Stimulated activated naive B cell treated with anti-CD40 and anti-IgM and Interleukin-4, amounts not matched to agents 10 μg/mL and 1 μg/mL and 100 μg/mL, for 72 hours (primary cell): ENCODE measurements around the gene AOPEP.
"Not testable (repeated sequence)": the region's sequence is repeated elsewhere in the genome, so short reads cannot be mapped to it uniquely, and the experiment has no call there.

Source experiments
- ATAC-seq, 2 donors: fragments of 150-1000 bp; cut with Tn5 transposase; replicated peaks; 2 replicates each; pipeline ENCODE4 v1.10.0; 2021; ENCODE audit warnings: moderate library complexity in 1 of 2
- DNase-seq: peaks from one replicate; pipeline ENCODE4 v3.0.0; 2021
- H3K27ac Mint-ChIP-seq: one replicate; pipeline ENCODE4 v1.8.0; 2022; ENCODE audit warnings: mild to moderate bottlenecking, mixed read lengths
- H3K27me3 Mint-ChIP-seq, 2 donors: one replicate each; pipeline ENCODE4 v1.8.0; 2022; ENCODE audit warnings: mixed read lengths in 2 of 2
- H3K36me3 Mint-ChIP-seq, 2 donors: one replicate each; pipeline ENCODE4 v1.8.0; 2022; ENCODE audit warnings: mixed read lengths in 2 of 2, mild to moderate bottlenecking in 1 of 2
- H3K4me1 Mint-ChIP-seq, 2 donors: one replicate each; pipeline ENCODE4 v1.8.0; 2022; ENCODE audit warnings: mixed read lengths in 2 of 2, mild to moderate bottlenecking in 1 of 2
- H3K4me3 Mint-ChIP-seq, 2 donors: one replicate each; pipeline ENCODE4 v1.8.0; 2022; ENCODE audit warnings: mild to moderate bottlenecking in 2 of 2, mixed read lengths in 2 of 2, moderate library complexity in 1 of 2
- H3K9me3 Mint-ChIP-seq, 2 donors: one replicate each; pipeline ENCODE4 v1.8.0; 2022; ENCODE audit warnings: mixed read lengths in 2 of 2, mild to moderate bottlenecking in 1 of 2

AOPEP gene

DNA sequence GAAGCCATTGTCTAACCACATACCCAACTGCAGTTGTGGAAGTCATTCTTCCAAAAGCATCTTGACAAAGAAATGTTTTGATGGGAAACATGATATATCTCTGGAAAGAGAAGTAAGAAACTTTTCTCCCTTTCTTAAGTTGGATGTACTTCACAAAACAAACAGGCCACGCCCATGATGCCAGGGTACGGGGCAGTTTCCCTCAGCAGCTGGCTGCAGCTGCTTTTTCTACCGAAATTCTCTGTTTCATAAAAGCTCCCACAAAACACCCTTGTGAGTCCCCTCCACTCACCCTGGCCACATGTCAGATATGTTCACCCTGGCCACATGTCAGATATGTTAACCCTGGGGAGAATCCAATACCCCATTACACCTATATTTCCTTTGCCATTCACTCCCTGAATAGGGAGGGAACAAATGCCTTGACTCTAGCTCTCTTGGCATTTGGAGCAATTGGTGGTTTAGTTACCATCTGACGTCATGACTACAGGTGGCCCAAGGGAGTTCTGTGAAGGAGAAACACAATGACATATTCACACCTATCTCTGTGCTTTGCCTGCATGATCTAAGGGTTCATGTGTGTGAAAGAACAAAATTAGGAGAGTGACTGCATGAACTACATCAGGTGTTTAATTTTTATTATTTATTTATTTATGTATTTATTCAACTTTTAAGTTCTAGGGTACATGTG, 103.0 kb downstream of the AOPEP start:
- H3K4me3 Mint-ChIP-seq = no peak overlapping the region
- peaks cover 2 to 8% of the 10 kb centered on the region in 2 donors for H3K9me3 Mint-ChIP-seq
- DNase-seq (no peak), ATAC-seq (no peak)
- H3K4me1 Mint-ChIP-seq = peaks cover 4 to 6% of the 10 kb centered on the region in 2 donors
- H3K36me3 Mint-ChIP-seq = peaks cover 25 to 53% of the 10 kb centered on the region in 2 donors
- H3K27me3 Mint-ChIP-seq = no peaks in the 10 kb centered on the region
- H3K27ac Mint-ChIP-seq = no peak overlapping the region

DNA sequence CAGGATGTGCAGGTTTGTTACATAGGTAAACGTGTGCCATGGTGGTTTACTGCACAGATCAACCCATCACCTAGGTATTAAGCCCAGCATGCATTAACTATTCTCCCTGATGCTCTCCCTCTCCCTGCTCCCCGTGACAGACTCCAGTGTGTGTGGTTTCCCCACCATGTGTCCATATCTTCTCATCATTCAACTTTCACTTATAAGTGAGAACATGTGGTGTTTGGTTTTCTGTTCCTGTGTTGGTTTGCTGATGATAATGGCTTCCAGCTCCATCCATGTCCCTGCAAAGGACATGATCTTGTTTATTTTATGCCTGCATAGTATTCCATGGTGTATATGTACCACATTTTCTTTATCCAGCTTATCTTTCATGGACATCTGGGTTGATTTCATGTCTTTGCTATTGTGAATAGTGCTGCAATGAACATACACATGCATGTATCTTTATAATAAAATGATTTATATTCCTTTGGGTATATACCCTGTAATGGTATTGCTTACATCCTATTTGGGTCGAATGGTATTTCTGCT, 103.6 kb downstream of the AOPEP start:
- ATAC-seq, H3K27ac Mint-ChIP-seq, DNase-seq, H3K4me3 Mint-ChIP-seq, H3K27me3 Mint-ChIP-seq, H3K9me3 Mint-ChIP-seq, H3K4me1 Mint-ChIP-seq: not testable (repeated sequence)
- H3K36me3 Mint-ChIP-seq = peaks cover 25 to 51% of the 10 kb centered on the region in 2 donors

DNA sequence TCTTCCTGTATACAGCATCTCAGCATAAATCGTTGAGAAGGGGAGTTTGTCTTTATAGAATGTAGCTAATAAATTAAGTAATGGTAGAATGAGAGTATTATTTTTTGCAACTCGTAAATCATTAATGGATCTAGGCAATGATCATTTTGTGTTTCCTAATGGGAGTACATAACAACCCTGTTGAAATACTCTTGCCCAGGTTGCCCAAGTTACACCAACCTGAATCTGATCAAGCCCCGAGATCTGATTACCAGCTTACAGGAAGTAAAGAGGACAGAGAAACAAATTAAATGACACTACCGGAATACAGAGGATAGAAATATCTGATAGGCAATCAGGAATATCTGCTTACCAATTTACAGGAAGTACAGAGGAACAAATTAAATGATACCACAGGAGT, 107.3 kb downstream of the AOPEP start:
- peaks cover 6 to 12% of the 10 kb centered on the region in 2 donors for H3K9me3 Mint-ChIP-seq
- no peak for DNase-seq
- H3K4me3 Mint-ChIP-seq = no peak overlapping the region
- H3K4me1 Mint-ChIP-seq = peaks cover 0 to 1% of the 10 kb centered on the region in 2 donors
- H3K27me3 Mint-ChIP-seq = no peaks in the 10 kb centered on the region
- H3K27ac Mint-ChIP-seq = no peak overlapping the region
- no peak for ATAC-seq
- H3K36me3 Mint-ChIP-seq = peaks cover 26 to 46% of the 10 kb centered on the region in 2 donors

DNA sequence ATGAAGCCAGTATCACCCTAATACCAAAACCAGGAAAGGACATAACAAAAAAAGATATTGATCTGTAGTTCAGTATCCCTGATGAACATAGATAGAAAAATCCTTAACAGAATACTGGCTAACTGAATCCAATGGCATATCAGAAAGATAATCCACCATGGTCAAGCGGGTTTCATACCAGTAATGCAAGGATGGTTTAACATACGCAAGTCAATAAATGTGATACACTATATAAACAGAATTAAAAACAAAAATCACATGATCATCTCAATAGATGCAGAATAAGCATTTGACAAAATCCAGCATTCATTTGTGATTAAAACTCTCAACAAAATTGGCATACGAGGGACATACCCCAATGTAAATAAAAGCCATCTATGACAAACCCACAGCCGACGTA, 110.9 kb downstream of the AOPEP start:
- Mint-ChIP-seq H3K9me3 (peaks cover 11 to 13% of the 10 kb centered on the region in 2 donors), H3K4me1 (no peaks in the 10 kb centered on the region), H3K27me3 (no peaks in the 10 kb centered on the region), H3K36me3 (peaks cover 32 to 44% of the 10 kb centered on the region in 2 donors), H3K4me3 (no peak overlapping the region), H3K27ac (no peak overlapping the region)
- DNase-seq (no peak), ATAC-seq (no peak)

DNA sequence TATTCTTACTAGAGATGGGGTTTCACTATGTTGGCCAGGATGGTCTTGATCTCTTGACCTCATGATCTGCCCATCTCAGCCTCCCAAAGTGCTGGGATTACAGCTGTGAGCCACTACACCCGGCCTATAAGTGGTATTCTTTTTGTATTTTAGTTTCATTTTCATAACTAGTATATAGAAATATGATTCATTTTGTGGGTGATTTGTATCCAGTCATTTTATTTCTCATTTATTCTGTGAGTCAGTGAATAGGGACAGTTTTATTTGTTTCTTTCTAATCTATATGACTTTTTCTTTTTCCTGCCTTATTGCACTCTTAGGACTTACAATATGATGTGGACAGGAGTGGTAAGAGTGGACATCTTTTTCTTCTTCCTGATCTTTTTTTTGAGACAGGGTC, 112.9 kb downstream of the AOPEP start:
- H3K27me3 Mint-ChIP-seq = no peaks in the 10 kb centered on the region
- no peak for DNase-seq
- no peak overlapping the region for H3K27ac Mint-ChIP-seq
- peaks cover 32 to 47% of the 10 kb centered on the region in 2 donors for H3K36me3 Mint-ChIP-seq
- no peak overlapping the region for H3K4me3 Mint-ChIP-seq
- H3K9me3 Mint-ChIP-seq = peaks cover 11 to 15% of the 10 kb centered on the region in 2 donors
- peak in 1 of 2 donors; percentile 47 for ATAC-seq
- H3K4me1 Mint-ChIP-seq = peaks cover 5 to 6% of the 10 kb centered on the region in 2 donors

DNA sequence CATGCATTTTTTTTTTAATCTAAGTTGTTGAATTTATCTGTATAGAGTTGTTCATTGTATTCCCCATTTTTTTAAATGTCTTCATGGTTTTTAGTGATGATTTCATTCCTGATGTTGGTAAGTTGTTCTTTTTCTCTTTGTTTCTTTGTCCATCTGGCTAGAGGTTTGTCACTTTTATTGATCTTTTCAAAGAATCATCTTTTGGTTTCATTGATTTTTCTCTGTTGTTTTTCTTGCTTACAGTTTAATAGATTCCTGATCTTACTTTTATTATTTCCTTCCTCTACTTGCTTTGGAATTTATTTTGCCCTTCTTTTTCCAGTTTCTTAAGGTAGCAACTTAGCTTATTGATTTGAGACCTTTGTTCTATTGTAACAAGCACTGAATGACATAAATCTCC, 114.2 kb downstream of the AOPEP start:
- no peak overlapping the region for H3K27ac Mint-ChIP-seq
- H3K4me3 Mint-ChIP-seq = no peak overlapping the region
- peaks cover 37 to 54% of the 10 kb centered on the region in 2 donors for H3K36me3 Mint-ChIP-seq
- no peak for ATAC-seq
- peaks cover 5 to 6% of the 10 kb centered on the region in 2 donors for H3K4me1 Mint-ChIP-seq
- H3K9me3 Mint-ChIP-seq = peaks cover 11 to 18% of the 10 kb centered on the region in 2 donors
- DNase-seq = no peak
- no peaks in the 10 kb centered on the region for H3K27me3 Mint-ChIP-seq

DNA sequence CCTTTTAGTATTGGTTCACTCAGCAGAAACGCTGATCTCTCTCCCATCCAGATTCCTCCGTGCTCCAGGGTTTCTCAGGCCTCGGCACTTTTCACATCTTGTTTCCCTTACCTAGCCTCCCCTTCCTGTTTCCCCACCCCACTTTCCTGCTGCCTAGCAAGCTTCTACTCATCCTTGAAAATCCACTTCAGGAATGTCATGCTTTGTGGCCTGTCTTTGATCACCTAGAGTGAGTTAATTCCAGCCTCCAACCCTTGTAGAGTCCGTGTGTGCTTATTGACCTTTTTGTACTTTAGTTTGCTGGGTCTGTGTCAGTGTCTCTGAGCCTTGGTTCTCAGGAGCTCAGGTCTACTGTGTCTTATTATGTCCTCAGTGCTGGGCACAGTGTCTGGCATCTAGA, 116.6 kb downstream of the AOPEP start:
- Mint-ChIP-seq H3K27me3 (no peaks in the 10 kb centered on the region), H3K4me1 (peaks cover 6 to 9% of the 10 kb centered on the region in 2 donors), H3K9me3 (peaks cover 10 to 16% of the 10 kb centered on the region in 2 donors), H3K36me3 (peaks cover 32 to 55% of the 10 kb centered on the region in 2 donors), H3K4me3 (no peak overlapping the region), H3K27ac (no peak overlapping the region)
- DNase-seq (no peak), ATAC-seq (no peak)

DNA sequence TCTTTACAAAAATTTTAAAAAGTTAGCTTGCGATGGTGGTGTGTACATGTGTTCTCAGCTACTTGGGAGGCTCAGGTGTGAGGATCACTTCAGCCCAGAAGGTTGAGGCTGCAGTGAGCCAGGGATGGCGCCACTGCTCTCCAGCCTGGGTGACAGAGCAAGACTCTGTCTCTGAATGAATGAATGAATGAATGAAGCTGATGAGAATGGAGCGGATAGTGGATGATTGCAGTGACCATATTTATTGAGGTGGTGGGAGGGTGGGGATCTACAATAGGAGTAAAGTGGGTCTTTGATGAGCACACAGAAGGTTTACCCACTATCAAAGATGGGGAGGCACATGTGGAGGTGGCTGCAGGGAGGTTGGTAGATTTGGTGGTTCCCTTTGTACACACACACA, 120.2 kb downstream of the AOPEP start:
- Mint-ChIP-seq H3K27ac (peak overlapping the region; percentile 72), H3K36me3 (peaks cover 12 to 36% of the 10 kb centered on the region in 2 donors), H3K4me3 (no peak overlapping the region), H3K9me3 (peaks cover 0 to 4% of the 10 kb centered on the region in 2 donors), H3K27me3 (no peaks in the 10 kb centered on the region), H3K4me1 (peaks cover 6 to 9% of the 10 kb centered on the region in 2 donors)
- DNase-seq (no peak), ATAC-seq (no peak)

DNA sequence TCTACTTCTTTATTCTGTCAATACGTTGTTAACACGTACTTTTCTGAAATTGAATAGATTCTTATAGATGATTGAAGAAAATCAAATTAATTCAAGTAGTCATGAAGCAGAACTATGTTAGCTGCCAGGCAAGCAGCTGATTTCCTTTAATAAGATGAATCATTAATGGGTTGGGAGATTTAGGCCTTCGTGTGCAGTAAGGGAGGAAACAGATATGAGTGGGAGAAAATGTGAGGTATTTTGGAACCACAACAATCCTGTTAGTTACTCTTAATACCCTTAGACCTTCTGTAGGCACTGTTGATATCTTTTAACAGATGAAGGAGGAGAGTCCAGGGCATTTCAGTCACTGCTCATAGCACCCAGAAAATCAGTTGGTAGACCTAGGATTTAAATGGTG, 121.0 kb downstream of the AOPEP start:
- DNase-seq (no peak), ATAC-seq (no peak)
- no peak overlapping the region for H3K4me3 Mint-ChIP-seq
- H3K4me1 Mint-ChIP-seq = peaks cover 6 to 12% of the 10 kb centered on the region in 2 donors
- H3K27ac Mint-ChIP-seq = no peak overlapping the region
- H3K9me3 Mint-ChIP-seq = peaks cover 0 to 4% of the 10 kb centered on the region in 2 donors
- no peaks in the 10 kb centered on the region for H3K27me3 Mint-ChIP-seq
- peaks cover 11 to 34% of the 10 kb centered on the region in 2 donors for H3K36me3 Mint-ChIP-seq

DNA sequence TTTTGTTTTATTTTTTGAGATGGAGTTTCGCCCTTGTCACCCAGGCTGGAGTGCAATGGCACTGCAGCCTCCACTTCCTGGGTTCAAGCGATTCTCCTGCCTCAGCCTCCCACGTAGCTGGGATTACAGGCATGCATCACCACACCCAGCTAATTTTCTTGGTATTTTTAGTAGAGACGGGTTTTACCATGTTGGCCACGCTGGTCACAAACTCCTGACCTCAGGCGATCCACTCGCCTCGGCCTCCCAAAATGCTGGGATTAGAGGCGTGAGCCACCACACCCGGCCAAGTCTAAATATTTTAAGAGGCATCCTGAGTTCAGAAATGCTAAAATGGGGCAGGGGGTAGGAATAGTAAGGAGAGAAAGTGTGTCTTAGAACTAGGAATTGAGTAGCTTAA, 122.3 kb downstream of the AOPEP start:
- not testable (repeated sequence) for H3K9me3 Mint-ChIP-seq, H3K27ac Mint-ChIP-seq, ATAC-seq, DNase-seq, H3K4me1 Mint-ChIP-seq, H3K4me3 Mint-ChIP-seq, H3K27me3 Mint-ChIP-seq
- peaks cover 11 to 28% of the 10 kb centered on the region in 2 donors for H3K36me3 Mint-ChIP-seq

DNA sequence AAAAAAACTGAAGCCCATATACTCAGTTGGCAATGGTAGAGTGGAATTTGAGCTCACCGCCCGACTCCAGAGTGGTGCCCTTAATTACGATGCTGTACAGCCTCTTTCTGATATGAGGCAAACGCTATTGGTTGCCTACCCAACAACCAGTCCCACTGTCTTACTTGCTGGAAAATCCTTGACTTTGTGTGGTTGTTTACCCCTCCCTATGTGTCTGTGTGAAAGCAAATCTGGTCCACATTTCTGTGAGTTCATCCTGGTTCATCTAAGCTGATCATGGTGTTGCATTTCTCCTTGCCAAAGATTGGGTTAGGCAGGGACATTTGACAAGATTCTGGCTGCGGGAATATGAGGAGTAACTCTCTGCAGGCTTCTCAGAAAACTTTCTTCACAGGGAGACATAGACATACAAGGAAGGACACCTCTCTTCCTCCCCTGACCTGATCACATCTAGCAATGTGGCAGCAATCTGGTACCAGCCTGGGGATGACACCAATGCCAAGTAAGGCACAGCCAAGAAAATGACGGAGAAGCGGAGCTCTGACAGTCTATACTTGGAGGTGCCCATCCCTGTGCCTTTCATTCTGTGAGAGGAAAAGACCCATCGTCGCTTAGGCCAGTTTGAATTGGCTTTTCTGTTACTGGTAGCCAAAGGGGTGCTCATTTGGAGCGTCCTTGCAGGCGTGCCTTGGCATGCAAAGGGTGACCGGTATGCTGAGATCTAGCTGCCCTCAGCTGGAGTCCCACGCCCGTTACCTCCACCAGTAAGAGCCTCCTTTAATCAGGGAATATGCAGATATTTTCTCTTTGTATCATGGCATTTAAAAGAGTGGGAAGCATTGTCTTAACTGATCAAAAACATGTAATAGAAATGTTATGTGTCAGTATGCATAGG, 124.3 kb downstream of the AOPEP start:
- no peak overlapping the region for H3K4me3 Mint-ChIP-seq
- no peaks in the 10 kb centered on the region for H3K9me3 Mint-ChIP-seq
- H3K36me3 Mint-ChIP-seq = peaks cover 5 to 22% of the 10 kb centered on the region in 2 donors
- H3K27ac Mint-ChIP-seq = no peak overlapping the region
- H3K4me1 Mint-ChIP-seq = peaks cover 0 to 7% of the 10 kb centered on the region in 2 donors
- DNase-seq = no peak
- H3K27me3 Mint-ChIP-seq = no peaks in the 10 kb centered on the region
- ATAC-seq = no peak

DNA sequence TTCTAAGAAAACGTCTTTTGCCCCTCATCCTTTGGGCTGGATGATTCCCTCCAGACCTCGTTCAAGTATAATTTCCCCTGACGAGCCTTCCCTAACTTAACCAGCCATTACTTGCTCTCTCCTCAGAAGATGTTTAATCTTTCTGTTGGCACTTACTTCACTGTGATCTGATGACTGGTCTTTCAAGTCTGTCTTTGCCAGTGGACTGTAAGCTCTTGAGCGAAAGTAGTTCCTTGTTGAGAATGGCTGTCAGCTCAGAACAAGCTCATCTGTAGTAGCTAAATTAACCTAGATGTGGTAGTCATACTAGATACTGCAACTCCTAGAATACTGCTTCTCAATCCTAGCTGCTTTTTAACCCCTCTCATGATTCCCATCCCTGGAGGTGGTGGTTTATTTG, 125.0 kb downstream of the AOPEP start:
- Mint-ChIP-seq H3K27me3 (no peaks in the 10 kb centered on the region), H3K36me3 (peaks cover 3 to 18% of the 10 kb centered on the region in 2 donors), H3K27ac (no peak overlapping the region), H3K4me3 (no peak overlapping the region), H3K9me3 (no peaks in the 10 kb centered on the region), H3K4me1 (peaks cover 0 to 7% of the 10 kb centered on the region in 2 donors)
- no peak for DNase-seq
- no peak for ATAC-seq

DNA sequence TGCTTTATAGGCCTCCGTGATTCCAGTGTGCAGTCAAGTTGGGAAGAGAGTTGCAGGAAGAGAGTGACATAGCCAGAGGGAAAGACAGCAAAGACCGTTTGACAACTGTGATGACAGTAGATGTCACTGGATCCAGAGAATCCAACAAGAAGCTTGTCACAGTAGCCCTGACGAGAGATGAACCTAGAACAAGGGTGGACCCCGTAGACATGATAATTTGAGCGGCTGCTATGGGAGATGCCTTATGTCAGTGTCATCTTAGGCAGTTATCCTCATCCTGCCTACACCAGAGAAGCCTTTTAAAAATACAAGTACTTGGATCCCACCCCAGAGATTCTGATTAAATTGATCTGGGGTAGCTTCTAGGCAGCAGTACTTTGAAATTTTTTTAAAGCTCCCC, 125.4 kb downstream of the AOPEP start:
- Mint-ChIP-seq H3K27ac (no peak overlapping the region), H3K4me1 (peaks cover 0 to 7% of the 10 kb centered on the region in 2 donors), H3K27me3 (no peaks in the 10 kb centered on the region), H3K9me3 (no peaks in the 10 kb centered on the region), H3K36me3 (peaks cover 2 to 15% of the 10 kb centered on the region in 2 donors), H3K4me3 (no peak overlapping the region)
- DNase-seq (no peak), ATAC-seq (no peak)

DNA sequence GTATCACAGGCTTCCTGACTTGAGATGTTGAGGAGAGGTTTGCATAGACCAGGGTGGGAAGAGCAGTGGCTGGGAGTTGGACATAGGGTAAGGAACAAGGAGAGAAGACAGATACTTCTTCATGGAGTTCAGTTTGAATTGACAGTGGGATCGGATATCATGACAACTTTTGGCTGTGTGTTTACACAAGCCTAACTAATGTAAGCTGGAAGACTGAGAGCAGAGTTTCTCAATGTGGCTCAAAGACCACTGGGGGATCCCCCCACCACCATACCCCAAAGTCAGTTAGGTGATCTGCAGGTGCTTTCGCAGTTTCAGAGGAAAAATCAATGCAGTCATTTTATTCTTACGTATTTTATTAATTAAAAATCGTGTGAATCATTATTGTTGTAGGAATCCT, 125.9 kb downstream of the AOPEP start:
- Mint-ChIP-seq H3K27ac (no peak overlapping the region), H3K9me3 (no peaks in the 10 kb centered on the region), H3K4me1 (peaks cover 0 to 3% of the 10 kb centered on the region in 2 donors), H3K4me3 (no peak overlapping the region), H3K36me3 (peaks cover 2 to 12% of the 10 kb centered on the region in 2 donors), H3K27me3 (no peaks in the 10 kb centered on the region)
- ATAC-seq (no peak), DNase-seq (no peak)
